Osteoblast (primary cell): Measurements from ENCODE around the gene MTHFD1L. TPM values are rescaled to one million over a fixed set of nuclear protein-coding genes. Genes with fewer than 3 reads are reported as not detected.

Experiments used
- DNase-seq: peaks from one replicate; pipeline ENCODE4 v3.0.0; 2011; ENCODE audit warnings: low spot score, mixed read lengths; ENCODE audit not compliant: insufficient read length; ENCODE audit errors: missing footprints
- H2AFZ ChIP-seq: 2 replicates; pipeline ENCODE4 v1.6.0; 2011; ENCODE audit warnings: mild to moderate bottlenecking, low read length
- H3K27ac ChIP-seq: 2 replicates; pipeline ENCODE4 v1.5.1; 2011; ENCODE audit warnings: mild to moderate bottlenecking, low read depth, low read length, moderate library complexity
- H3K27me3 ChIP-seq: 2 replicates; pipeline ENCODE4 v1.6.0; 2012; ENCODE audit warnings: mild to moderate bottlenecking, control low read depth, inconsistent platforms, low read length, moderate library complexity; ENCODE audit not compliant: insufficient read depth
- H3K36me3 ChIP-seq: 2 replicates; pipeline ENCODE4 v1.5.1; 2011; ENCODE audit warnings: mild to moderate bottlenecking, low read length, control low read depth, moderate library complexity; ENCODE audit not compliant: insufficient read depth
- H3K4me1 ChIP-seq: 2 replicates; pipeline ENCODE4 v1.5.1; 2011; ENCODE audit warnings: mild to moderate bottlenecking, low read length, control low read depth, moderate library complexity; ENCODE audit not compliant: insufficient read depth
- H3K4me2 ChIP-seq: 2 replicates; pipeline ENCODE4 v1.6.0; 2011; ENCODE audit warnings: mild to moderate bottlenecking, low read length; ENCODE audit not compliant: insufficient read depth
- H3K4me3 ChIP-seq: fragments of 200-600 bp; sonication (generic); 3 replicates; pipeline ENCODE4 v1.5.1; 2012; ENCODE audit warnings: mild to moderate bottlenecking, low read length, inconsistent platforms; ENCODE audit not compliant: insufficient read depth
- H3K79me2 ChIP-seq: 2 replicates; pipeline ENCODE4 v1.6.0; 2012; ENCODE audit warnings: mild to moderate bottlenecking, low read length, control low read depth, inconsistent platforms; ENCODE audit not compliant: insufficient read depth
- H3K9me3 ChIP-seq: 2 replicates; pipeline ENCODE4 v1.5.1; 2011; ENCODE audit warnings: low read depth, low read length, control low read depth
- H4K20me1 ChIP-seq: 2 replicates; pipeline ENCODE4 v1.6.0; 2012; ENCODE audit warnings: mild to moderate bottlenecking, low read length, control low read depth; ENCODE audit not compliant: insufficient read depth
- CTCF ChIP-seq: IDR thresholded peaks from 2 replicates; pipeline ENCODE4 v1.5.1; 2011; ENCODE audit warnings: mild to moderate bottlenecking, low read depth, low read length, moderate library complexity; ENCODE audit errors: extremely low read depth
- total RNA-seq: library from RNA; depleted of rRNA; stranded (reverse); fragments of >200 nt; gene quantifications from 2 replicates; pipeline ENCODE4 v1.2.3, GENCODE V29; 2012

MTHFD1L gene
- total RNA-seq, 1 donor = 56.8 TPM

DNA sequence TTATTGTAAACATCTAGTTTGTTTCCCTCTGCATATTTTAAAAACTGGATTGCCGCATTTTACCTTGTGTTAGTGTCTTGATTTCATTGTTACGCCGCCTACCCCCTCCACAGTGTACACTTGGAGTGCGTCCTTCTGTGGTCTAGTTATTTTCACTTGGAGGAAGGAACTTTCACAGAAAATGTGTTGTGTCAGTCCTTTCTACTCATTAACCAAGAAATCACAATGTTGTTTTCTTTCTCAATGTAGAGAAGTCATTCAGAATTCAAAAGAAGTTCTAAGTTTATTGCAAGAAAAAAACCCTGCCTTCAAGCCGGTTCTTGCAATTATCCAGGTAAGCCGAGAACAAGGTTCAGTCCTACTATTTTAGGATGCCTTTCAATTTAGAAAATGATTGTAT lies 10.3 kb downstream of the MTHFD1L start:
- Histone ChIP-seq H4K20me1 (peaks cover 3% of the 10 kb centered on the region), H3K4me2 (no peak overlapping the region)

GRCh38 chr6:150876598-150876997 lies 11.1 kb downstream of the MTHFD1L start:
- TF ChIP-seq CTCF = no peak
- peak overlapping the region; percentile 44 for H3K27ac ChIP-seq
- H3K9me3 ChIP-seq = no peaks in the 10 kb centered on the region
- peaks cover 92% of the 10 kb centered on the region for H3K79me2 ChIP-seq
- H3K4me3 ChIP-seq = no peak overlapping the region
- no peak overlapping the region for H3K4me2 ChIP-seq
- H3K27me3 ChIP-seq = no peaks in the 10 kb centered on the region
- peaks cover 53% of the 10 kb centered on the region for H3K36me3 ChIP-seq
- peaks cover 3% of the 10 kb centered on the region for H4K20me1 ChIP-seq
- no peak overlapping the region for H2AFZ ChIP-seq
- DNase-seq = peak; percentile 1
- peaks cover 8% of the 10 kb centered on the region for H3K4me1 ChIP-seq

More for the DNA sequence above, 10.3 kb downstream of the MTHFD1L start:
- peaks cover 53% of the 10 kb centered on the region for H3K36me3 ChIP-seq
- no peak overlapping the region for H2AFZ ChIP-seq
- peaks cover 92% of the 10 kb centered on the region for H3K79me2 ChIP-seq
- no peak for DNase-seq
- no peak for TF ChIP-seq CTCF
- H3K27ac ChIP-seq = no peak overlapping the region
- peaks cover under 1% of the 10 kb centered on the region for H3K4me1 ChIP-seq
- no peaks in the 10 kb centered on the region for H3K9me3 ChIP-seq
- H3K27me3 ChIP-seq = no peaks in the 10 kb centered on the region
- H3K4me3 ChIP-seq = no peak overlapping the region

DNA sequence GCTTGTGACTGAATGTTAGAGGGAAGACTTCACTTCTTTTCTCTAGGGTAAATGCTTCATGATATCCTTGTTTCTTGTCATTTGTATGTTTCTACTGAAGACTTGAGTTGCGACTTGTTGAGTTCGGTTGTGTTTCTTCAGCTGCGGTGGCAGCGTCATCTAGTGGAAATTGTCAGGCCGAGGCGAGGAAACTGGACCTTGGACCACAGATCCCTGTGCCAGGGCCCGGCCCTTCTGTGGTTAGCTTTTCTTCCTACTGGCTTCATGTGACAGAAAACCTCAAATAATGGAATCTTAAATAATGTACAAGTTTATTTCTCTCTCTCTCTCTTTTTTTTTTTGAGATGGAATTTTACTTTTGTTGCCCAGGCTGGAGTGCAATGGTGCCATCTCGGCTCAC lies 12.4 kb downstream of the MTHFD1L start:
- H3K27ac ChIP-seq = peak overlapping the region; percentile 56
- peaks cover 49% of the 10 kb centered on the region for H3K36me3 ChIP-seq
- H3K4me3 ChIP-seq = no peak overlapping the region
- H3K4me1 ChIP-seq = peaks cover 20% of the 10 kb centered on the region
- TF ChIP-seq CTCF = peak; percentile 27
- no peak overlapping the region for H3K4me2 ChIP-seq
- H3K9me3 ChIP-seq = no peaks in the 10 kb centered on the region
- no peak overlapping the region for H2AFZ ChIP-seq
- H4K20me1 ChIP-seq = peaks cover 3% of the 10 kb centered on the region
- no peaks in the 10 kb centered on the region for H3K27me3 ChIP-seq
- DNase-seq = no peak
- H3K79me2 ChIP-seq = peaks cover 81% of the 10 kb centered on the region

- peaks cover 76% of the 10 kb centered on the region for H3K79me2 ChIP-seq
- DNase-seq = no peak
- H4K20me1 ChIP-seq = peaks cover 3% of the 10 kb centered on the region
- no peak for TF ChIP-seq CTCF
- H3K27me3 ChIP-seq = no peaks in the 10 kb centered on the region
- peak overlapping the region; percentile 42 for H3K27ac ChIP-seq
- no peak overlapping the region for H2AFZ ChIP-seq
- no peaks in the 10 kb centered on the region for H3K9me3 ChIP-seq
- H3K4me3 ChIP-seq = no peak overlapping the region
- H3K4me2 ChIP-seq = no peak overlapping the region
- peaks cover 55% of the 10 kb centered on the region for H3K36me3 ChIP-seq
- peaks cover 20% of the 10 kb centered on the region for H3K4me1 ChIP-seq
Observed at GRCh38 chr6:150878347-150879213, 13.1 kb downstream of the MTHFD1L start.
